SU-DHL-6 (cell line): Measurements from ENCODE around the gene PKN2.

Experiments
- EZH2phosphoT487 ChIP-seq: fragments of 200-600 bp; sonication (generic), shearing (Covaris generic); conservative IDR thresholded peaks from 2 replicates; pipeline ENCODE4 v1.6.1; 2018; ENCODE audit warnings: mild to moderate bottlenecking, antibody characterized with exemption, low read length, moderate library complexity, mixed read lengths
- TF ChIP-seq, protein P1 (sequence below): fragments of 200-600 bp; sonication (generic); IDR thresholded peaks from one replicate; pipeline ENCODE4 v1.5.1; 2017; ENCODE audit warnings: antibody characterized with exemption, mild to moderate bottlenecking, low read length, moderate library complexity; ENCODE audit not compliant: insufficient read depth, poor library complexity, severe bottlenecking

GRCh38 chr1:88737338-88737927 lies 53.4 kb downstream of the PKN2 start:
- TF ChIP-seq, protein P1, sequence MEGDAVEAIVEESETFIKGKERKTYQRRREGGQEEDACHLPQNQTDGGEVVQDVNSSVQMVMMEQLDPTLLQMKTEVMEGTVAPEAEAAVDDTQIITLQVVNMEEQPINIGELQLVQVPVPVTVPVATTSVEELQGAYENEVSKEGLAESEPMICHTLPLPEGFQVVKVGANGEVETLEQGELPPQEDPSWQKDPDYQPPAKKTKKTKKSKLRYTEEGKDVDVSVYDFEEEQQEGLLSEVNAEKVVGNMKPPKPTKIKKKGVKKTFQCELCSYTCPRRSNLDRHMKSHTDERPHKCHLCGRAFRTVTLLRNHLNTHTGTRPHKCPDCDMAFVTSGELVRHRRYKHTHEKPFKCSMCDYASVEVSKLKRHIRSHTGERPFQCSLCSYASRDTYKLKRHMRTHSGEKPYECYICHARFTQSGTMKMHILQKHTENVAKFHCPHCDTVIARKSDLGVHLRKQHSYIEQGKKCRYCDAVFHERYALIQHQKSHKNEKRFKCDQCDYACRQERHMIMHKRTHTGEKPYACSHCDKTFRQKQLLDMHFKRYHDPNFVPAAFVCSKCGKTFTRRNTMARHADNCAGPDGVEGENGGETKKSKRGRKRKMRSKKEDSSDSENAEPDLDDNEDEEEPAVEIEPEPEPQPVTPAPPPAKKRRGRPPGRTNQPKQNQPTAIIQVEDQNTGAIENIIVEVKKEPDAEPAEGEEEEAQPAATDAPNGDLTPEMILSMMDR: no peak
- no peak for TF ChIP-seq EZH2phosphoT487
